Measurements from ENCODE around the gene ENTREP3. TPM values are rescaled to one million over a fixed set of nuclear protein-coding genes. Genes with fewer than 3 reads are reported as not detected.
"Not testable (repeated sequence)": the region's sequence is repeated elsewhere in the genome, so short reads cannot be mapped to it uniquely, and the experiment has no call there.

Gene ENTREP3
- total RNA-seq, 1 experiment from 2014 or later, result 69.9 TPM

GRCh38 chr1:155233502-155233901, 21.8 kb downstream of the ENTREP3 start:
- BruUV-seq (replicated peaks); H2AFZ ChIP-seq (ENCODE audit: low read depth, low read length, poor library complexity, severe bottlenecking); H3K79me2 ChIP-seq (ENCODE audit: insufficient read depth, low read length); POLR2A ChIA-PET; H3K4me3 ChIP-seq (replicated peaks in 1 of 2; ENCODE audit: low read depth in 1 of 2, low read length in 2 of 2); H3K9ac ChIP-seq (ENCODE audit: low read length); CTCF ChIA-PET; RAD21 ChIA-PET (ENCODE audit: low non-redundant PET in 1 of 2, low total read pairs in 2 of 2, uncharacterized antibody in 2 of 2, unreplicated experiment in 2 of 2); H3K27ac ChIP-seq (ENCODE audit: low read depth, low read length); H3K4me1 ChIP-seq (ENCODE audit: control insufficient read depth in 1 of 2, insufficient read depth in 2 of 2, low read length in 2 of 2); H3K36me3 ChIP-seq (ENCODE audit: control insufficient read depth in 1 of 2, insufficient read depth in 2 of 2, low read length in 2 of 2); H3K9me3 ChIP-seq (ENCODE audit: control insufficient read depth in 1 of 2, insufficient read depth in 1 of 2, low read depth in 1 of 2, low read length in 2 of 2); H3K27me3 ChIP-seq (ENCODE audit: insufficient read depth, low read length); intact Hi-C loops (cut with micrococcal nuclease); H3K9me2 ChIP-seq (ENCODE audit: insufficient read depth); H4K20me1 ChIP-seq (ENCODE audit: insufficient read depth); H3K4me2 ChIP-seq (ENCODE audit: low read length); DNase-seq (ENCODE audit: low read depth, low spot score); ATAC-seq: not testable (repeated sequence)

DNA sequence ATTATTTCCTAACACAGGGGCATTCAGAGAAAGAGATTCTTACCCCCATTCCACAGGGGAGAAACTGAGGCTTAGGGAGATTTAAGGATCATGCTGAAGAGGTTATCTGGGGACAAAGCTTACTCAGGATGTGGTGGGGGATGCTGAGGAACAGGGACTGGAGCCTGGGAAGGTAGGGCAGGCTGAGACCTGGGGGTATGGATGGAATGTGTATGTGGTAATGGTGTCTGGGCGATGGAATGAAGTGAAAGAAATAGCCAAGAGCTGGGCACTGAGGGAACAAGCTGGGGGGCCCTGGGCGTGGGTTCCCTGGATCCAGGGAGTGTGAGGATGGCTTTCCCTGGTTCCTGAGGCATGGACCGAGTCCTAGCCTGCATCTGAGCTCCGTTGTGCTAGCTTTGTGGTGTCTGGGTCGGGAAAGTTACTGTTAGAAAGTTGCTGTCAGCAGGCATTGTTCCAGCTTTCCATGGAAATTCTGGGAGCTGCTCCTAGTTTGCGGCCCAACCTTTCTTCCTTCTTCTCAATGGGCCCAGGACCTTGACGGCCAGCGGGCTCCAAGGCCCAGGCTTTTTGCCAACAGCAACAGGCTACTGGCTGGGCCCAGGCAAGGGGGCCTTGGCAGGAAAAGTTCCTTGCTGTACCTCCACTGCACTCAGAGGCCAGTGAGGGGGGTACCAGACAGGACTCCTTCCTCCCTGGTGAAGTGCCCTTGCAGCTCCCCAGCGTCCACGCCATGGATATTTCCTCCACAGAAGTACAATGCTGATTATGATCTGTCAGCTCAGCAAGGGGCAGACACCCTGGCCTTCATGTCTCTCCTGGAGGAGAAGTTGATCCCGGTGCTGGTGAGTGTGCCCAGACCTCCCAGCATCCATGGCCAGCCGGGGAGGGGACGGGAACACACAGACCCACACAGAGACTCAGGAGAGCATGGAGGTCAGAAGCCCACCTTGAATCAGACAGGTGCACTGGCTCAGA, 23.0 kb downstream of the ENTREP3 start:
- H3K27me3 ChIP-seq (ENCODE audit: insufficient read depth, low read length); H3K9me2 ChIP-seq (ENCODE audit: insufficient read depth); H3K9me3 ChIP-seq (ENCODE audit: control insufficient read depth in 1 of 2, insufficient read depth in 1 of 2, low read depth in 1 of 2, low read length in 2 of 2); H3K27ac ChIP-seq (ENCODE audit: low read depth, low read length); DNase-seq (ENCODE audit: low read depth, low spot score); H4K20me1 ChIP-seq (ENCODE audit: insufficient read depth); H3K36me3 ChIP-seq (ENCODE audit: control insufficient read depth in 1 of 2, insufficient read depth in 2 of 2, low read length in 2 of 2); ATAC-seq; POLR2A ChIA-PET; CTCF ChIA-PET; H3K4me3 ChIP-seq (replicated peaks in 1 of 2; ENCODE audit: low read depth in 1 of 2, low read length in 2 of 2); H3K79me2 ChIP-seq (ENCODE audit: insufficient read depth, low read length); H3K4me2 ChIP-seq (ENCODE audit: low read length); H3K4me1 ChIP-seq (ENCODE audit: control insufficient read depth in 1 of 2, insufficient read depth in 2 of 2, low read length in 2 of 2); RAD21 ChIA-PET (ENCODE audit: low non-redundant PET in 1 of 2, low total read pairs in 2 of 2, uncharacterized antibody in 2 of 2, unreplicated experiment in 2 of 2); BruUV-seq (replicated peaks); intact Hi-C loops (cut with micrococcal nuclease); H2AFZ ChIP-seq (ENCODE audit: low read depth, low read length, poor library complexity, severe bottlenecking); H3K9ac ChIP-seq (ENCODE audit: low read length): not testable (repeated sequence)

DNA sequence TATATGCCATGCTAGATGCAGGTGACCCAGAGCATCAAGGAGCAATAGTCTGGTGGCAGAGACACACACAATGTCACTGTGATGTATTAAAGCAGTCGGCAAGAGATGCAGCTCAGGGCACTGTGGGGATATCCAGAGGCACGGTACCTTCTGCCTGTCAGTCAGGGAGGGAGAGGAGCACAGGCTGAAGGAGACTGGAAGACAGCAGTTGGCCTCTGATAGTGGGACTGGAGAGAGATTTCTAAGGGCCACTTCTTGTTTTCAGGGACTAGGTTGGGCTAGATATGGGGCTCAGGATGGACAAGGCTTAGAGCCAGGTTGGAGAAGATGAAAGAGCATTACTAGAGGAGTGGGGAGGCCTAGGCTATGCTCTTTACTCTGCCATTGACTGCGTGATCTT, 24.0 kb downstream of the ENTREP3 start:
- H3K4me2 ChIP-seq (ENCODE audit: low read length); POLR2A ChIA-PET; H3K9ac ChIP-seq (ENCODE audit: low read length); BruUV-seq (replicated peaks); H3K9me3 ChIP-seq (ENCODE audit: control insufficient read depth in 1 of 2, insufficient read depth in 1 of 2, low read depth in 1 of 2, low read length in 2 of 2); H3K36me3 ChIP-seq (ENCODE audit: control insufficient read depth in 1 of 2, insufficient read depth in 2 of 2, low read length in 2 of 2); DNase-seq (ENCODE audit: low read depth, low spot score); H2AFZ ChIP-seq (ENCODE audit: low read depth, low read length, poor library complexity, severe bottlenecking); H3K79me2 ChIP-seq (ENCODE audit: insufficient read depth, low read length); ATAC-seq; intact Hi-C loops (cut with micrococcal nuclease); H3K9me2 ChIP-seq (ENCODE audit: insufficient read depth); H4K20me1 ChIP-seq (ENCODE audit: insufficient read depth); H3K4me3 ChIP-seq (replicated peaks in 1 of 2; ENCODE audit: low read depth in 1 of 2, low read length in 2 of 2); H3K27ac ChIP-seq (ENCODE audit: low read depth, low read length); H3K27me3 ChIP-seq (ENCODE audit: insufficient read depth, low read length); CTCF ChIA-PET; RAD21 ChIA-PET (ENCODE audit: low non-redundant PET in 1 of 2, low total read pairs in 2 of 2, uncharacterized antibody in 2 of 2, unreplicated experiment in 2 of 2): not testable (repeated sequence)
- 0 out of 2 replicates have a peak, but pooled peaks have one; percentile 13 for TF ChIP-seq ZFX (IDR thresholded peaks at IDR 0.05)
- H3K4me1 ChIP-seq (ENCODE audit: control insufficient read depth in 1 of 2, insufficient read depth in 2 of 2, low read length in 2 of 2), result peaks cover 8 to 17% of the 10 kb centered on the region in 2 experiments

Data from HCT116 (cell line).